ENCODE measurements around the gene DDIT4L.
"Not testable (repeated sequence)": the region's sequence is repeated elsewhere in the genome, so short reads cannot be mapped to it uniquely, and the experiment has no call there.

DDIT4L gene

GRCh38 chr4:100165809-100166208 is 24.5 kb downstream of the DDIT4L start:
- FAIRE-seq = no peak

- no peak for FAIRE-seq
Measured at GRCh38 chr4:100164808-100165760, 25.2 kb downstream of the DDIT4L start.

- FAIRE-seq = no peak
Measured at GRCh38 chr4:100162027-100162685, 28.1 kb downstream of the DDIT4L start.

- no peak for FAIRE-seq
Measured at GRCh38 chr4:100149190-100149589, 41.1 kb downstream of the DDIT4L start.

DNA sequence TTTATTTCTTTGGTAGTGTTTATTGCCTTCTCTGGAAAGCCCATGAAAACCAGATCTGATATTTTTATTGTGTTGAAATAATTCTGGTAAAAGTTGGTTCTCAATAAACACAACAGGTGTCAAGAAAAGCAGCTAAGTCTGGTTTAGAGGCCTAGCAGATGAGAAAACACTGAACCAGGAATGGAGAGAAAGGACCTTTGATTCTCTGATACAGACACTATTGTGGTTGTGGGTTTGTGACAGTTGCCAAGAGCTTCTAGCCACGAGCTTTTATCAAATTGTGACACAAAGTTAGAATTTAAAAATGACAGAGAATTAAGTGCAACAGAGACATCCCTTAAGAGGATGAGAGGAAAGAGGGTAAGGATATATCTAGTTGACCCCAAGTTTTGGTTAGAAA is 42.6 kb downstream of the DDIT4L start:
- no peak for FAIRE-seq

GRCh38 chr4:100147198-100147597 is 43.1 kb downstream of the DDIT4L start:
- FAIRE-seq = no peak

DNA sequence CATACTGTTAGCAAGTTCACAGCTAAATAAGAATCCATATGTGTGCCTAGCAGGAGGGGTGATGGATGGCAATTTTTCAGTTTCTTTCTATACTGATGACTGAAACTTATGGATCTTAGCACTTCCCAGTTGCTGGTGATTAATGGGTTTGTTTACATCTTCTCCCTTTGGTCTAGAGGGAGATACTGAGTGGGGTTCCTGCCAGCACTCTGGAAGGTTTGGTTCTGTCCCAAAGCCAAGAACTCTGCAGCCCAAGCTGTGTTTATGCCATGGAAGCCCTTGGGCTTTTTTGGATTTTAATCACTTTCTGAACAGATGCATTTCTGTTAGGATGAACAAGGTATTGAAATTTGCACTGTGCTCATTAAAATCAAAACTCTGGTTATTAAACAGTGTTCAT is 43.5 kb downstream of the DDIT4L start:
- FAIRE-seq = no peak

DNA sequence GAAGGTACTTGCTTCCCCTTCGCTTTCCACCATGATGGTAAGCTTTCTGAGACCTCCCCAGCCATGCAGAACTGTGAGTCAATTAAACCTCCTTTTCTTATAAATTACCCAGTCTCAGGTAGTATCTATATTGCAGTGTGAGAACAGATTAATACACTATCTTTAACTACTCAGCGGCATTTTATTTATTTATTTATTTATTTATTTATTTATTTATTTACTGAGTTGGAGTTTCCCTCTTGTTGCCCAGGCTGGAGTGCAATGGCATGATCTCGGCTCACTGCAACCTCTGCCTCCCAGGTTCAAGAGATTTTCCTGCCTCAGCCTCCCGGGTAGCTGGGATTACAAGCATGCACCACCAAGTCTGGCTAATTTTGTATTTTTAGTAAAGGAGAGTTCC is 52.9 kb downstream of the DDIT4L start:
- FAIRE-seq = not testable (repeated sequence)

Measured in endometrium (tissue), 2 donors.